Neural cell (in vitro differentiated cells): ENCODE data around the gene MARK4. TPM values are rescaled to one million over a fixed set of nuclear protein-coding genes. Genes with fewer than 3 reads are reported as not detected.

Experiments
- H2AFZ ChIP-seq: fragments of 200-600, 300-800 bp; sonication (generic), shearing (Covaris generic); 2 replicates; pipeline ENCODE4 v1.6.0; 2014; ENCODE audit warnings: low read depth, mild to moderate bottlenecking, antibody characterized with exemption, low read length, moderate library complexity
- H3F3A ChIP-seq: fragments of 200-600 bp; shearing (Covaris generic); 2 replicates; pipeline ENCODE4 v1.6.1; 2016; ENCODE audit warnings: mild to moderate bottlenecking, moderate library complexity, mixed read lengths, antibody characterized with exemption, low read length; ENCODE audit not compliant: insufficient read depth, poor library complexity, severe bottlenecking
- H3K27ac ChIP-seq: fragments of 200-600, 300-800 bp; sonication (generic), shearing (Covaris generic); 2 replicates; pipeline ENCODE4 v1.5.1; 2014; ENCODE audit warnings: mild to moderate bottlenecking, low read length, moderate library complexity
- H3K27me3 ChIP-seq: fragments of 300-800, 200-600 bp; sonication (generic), shearing (Covaris generic); 2 replicates; pipeline ENCODE4 v1.6.0; 2014; ENCODE audit warnings: mild to moderate bottlenecking, low read depth, low read length, moderate library complexity; ENCODE audit not compliant: insufficient read depth
- H3K36me3 ChIP-seq: fragments of 300-800, 200-600 bp; sonication (generic), shearing (Covaris generic); 2 replicates; pipeline ENCODE4 v1.5.1; 2014; ENCODE audit warnings: mild to moderate bottlenecking, antibody characterized with exemption, low read length, moderate library complexity; ENCODE audit not compliant: insufficient read depth
- H3K4me2 ChIP-seq: fragments of 300-800, 200-600 bp; sonication (generic), shearing (Covaris generic); 2 replicates; pipeline ENCODE4 v1.6.0; 2014; ENCODE audit warnings: mild to moderate bottlenecking, low read length
- H3K4me3 ChIP-seq: fragments of 300-800, 200-600 bp; sonication (generic), shearing (Covaris generic); 2 replicates; pipeline ENCODE4 v1.5.1; 2014; ENCODE audit warnings: mild to moderate bottlenecking, low read length, moderate library complexity
- H3K79me2 ChIP-seq: fragments of 200-600 bp; shearing (Covaris generic); replicated peaks from 2 replicates; pipeline ENCODE4 v1.6.0; 2014; ENCODE audit warnings: mild to moderate bottlenecking, low read length, moderate library complexity; ENCODE audit not compliant: insufficient read depth
- H3K9ac ChIP-seq: fragments of 300-800, 200-600 bp; sonication (generic), shearing (Covaris generic); 2 replicates; pipeline ENCODE4 v1.6.1; 2016; ENCODE audit warnings: mild to moderate bottlenecking, low read length, mixed read lengths
- H3K9me2 ChIP-seq: fragments of 200-600 bp; shearing (Covaris generic); 2 replicates; pipeline ENCODE4 v1.6.1; 2016; ENCODE audit warnings: mild to moderate bottlenecking, low read length, mixed read lengths; ENCODE audit not compliant: insufficient read depth
- H3K9me3 ChIP-seq: fragments of 200-600, 300-800 bp; sonication (generic), shearing (Covaris generic); 2 replicates; pipeline ENCODE4 v1.6.1; 2016; ENCODE audit warnings: mild to moderate bottlenecking, mixed run types, low read length, moderate library complexity, mixed read lengths
- H4K20me1 ChIP-seq: fragments of 200-600 bp; shearing (Covaris generic); 2 replicates; pipeline ENCODE4 v1.6.1; 2016; ENCODE audit warnings: mild to moderate bottlenecking, mixed run types; ENCODE audit not compliant: insufficient read depth
- EP300 ChIP-seq: fragments of 450-650 bp; conservative IDR thresholded peaks from 2 replicates; pipeline ENCODE4 v1.6.1; 2014; ENCODE audit warnings: antibody characterized with exemption, mild to moderate bottlenecking, moderate library complexity; ENCODE audit not compliant: poor library complexity, severe bottlenecking
- EZH2 ChIP-seq: fragments of 200-600, 300-800 bp; shearing (Covaris generic), sonication (generic); IDR thresholded peaks from 2 replicates; pipeline ENCODE4 v1.6.1; 2014; ENCODE audit warnings: antibody characterized with exemption, low read length, borderline replicate concordance, mild to moderate bottlenecking; ENCODE audit not compliant: insufficient read depth, poor library complexity, severe bottlenecking
- MXI1 ChIP-seq: fragments of 450-650 bp; conservative IDR thresholded peaks from 2 replicates; pipeline ENCODE4 v1.6.1; 2014; ENCODE audit warnings: antibody characterized with exemption, mild to moderate bottlenecking; ENCODE audit not compliant: poor library complexity, severe bottlenecking
- POLR2AphosphoS5 ChIP-seq: IDR thresholded peaks from 2 replicates; pipeline ENCODE4 v1.6.1; 2012
- RAD21 ChIP-seq: fragments of 450-650 bp; conservative IDR thresholded peaks from 2 replicates; pipeline ENCODE4 v1.6.1; 2014; ENCODE audit warnings: antibody characterized with exemption, mild to moderate bottlenecking, moderate library complexity
- SMC3 ChIP-seq: fragments of 450-650 bp; conservative IDR thresholded peaks from 2 replicates; pipeline ENCODE4 v1.6.1; 2014; ENCODE audit warnings: antibody characterized with exemption, mild to moderate bottlenecking, moderate library complexity; ENCODE audit not compliant: poor library complexity
- TAF1 ChIP-seq: IDR thresholded peaks from 2 replicates; pipeline ENCODE4 v1.6.1; 2012; ENCODE audit warnings: low read depth
- polyA plus RNA-seq: library from polyadenylated mRNA; depleted of rRNA; stranded (reverse); fragments of >200 nt; gene quantifications from 2 replicates; pipeline ENCODE4 v1.2.3, GENCODE V29; 2014
- TF ChIP-seq, protein P1 (sequence below): IDR thresholded peaks from 2 replicates; pipeline ENCODE4 v1.6.1; 2012; ENCODE audit warnings: borderline replicate concordance
- TF ChIP-seq, protein P2 (sequence below): fragments of 450-650 bp; IDR thresholded peaks from 2 replicates; pipeline ENCODE4 v1.5.1; 2014; ENCODE audit warnings: antibody characterized with exemption, mild to moderate bottlenecking, moderate library complexity; ENCODE audit not compliant: poor library complexity, severe bottlenecking

Gene MARK4
- polyA plus RNA-seq, 1 donor from 2014 or later = 11.6 TPM

DNA sequence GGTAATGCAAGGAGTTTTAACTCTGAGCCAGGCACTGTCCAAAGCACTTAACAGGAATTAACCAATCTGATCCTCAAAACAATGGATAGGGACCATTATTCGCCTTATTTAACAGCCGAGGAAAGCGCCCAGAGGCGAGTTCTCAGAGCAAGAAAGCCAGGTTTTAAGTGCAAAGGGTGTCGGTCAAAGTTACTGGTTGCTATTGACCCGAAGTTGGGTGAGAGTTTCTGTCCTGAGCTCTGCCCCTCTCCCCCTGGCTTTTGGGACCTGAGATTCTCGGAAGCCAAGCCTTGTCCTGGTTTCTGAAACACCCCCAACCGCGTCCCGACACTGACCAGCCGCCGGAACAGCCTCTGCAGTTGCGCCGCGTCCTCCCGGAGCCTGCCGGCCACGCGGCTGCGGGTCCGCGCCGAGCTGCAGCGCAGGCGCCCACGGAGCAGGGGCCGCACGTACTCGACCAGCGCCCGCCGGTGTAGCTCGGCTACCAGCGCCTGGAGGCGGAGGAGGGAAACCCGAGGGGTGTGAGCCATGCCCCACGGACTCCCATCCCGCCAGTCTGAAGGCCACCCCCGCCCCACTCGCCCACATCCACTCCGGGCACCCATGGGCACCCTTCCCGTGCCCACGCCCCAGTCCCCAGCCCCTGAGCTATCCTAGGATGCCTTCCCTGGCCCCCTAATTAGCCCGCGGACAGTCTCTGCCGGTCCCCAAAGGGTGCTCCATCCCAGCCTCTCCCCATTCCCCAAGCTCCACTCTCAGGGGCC lies 33.7 kb upstream of the MARK4 start:
- peak overlapping the region; percentile 53 for H3K4me3 ChIP-seq
- TF ChIP-seq TAF1 (no peak), RAD21 (no peak), SMC3 (no peak), EZH2 (no peak), EP300 (no peak), POLR2AphosphoS5 (no peak), MXI1 (no peak)
- TF ChIP-seq, protein P1, sequence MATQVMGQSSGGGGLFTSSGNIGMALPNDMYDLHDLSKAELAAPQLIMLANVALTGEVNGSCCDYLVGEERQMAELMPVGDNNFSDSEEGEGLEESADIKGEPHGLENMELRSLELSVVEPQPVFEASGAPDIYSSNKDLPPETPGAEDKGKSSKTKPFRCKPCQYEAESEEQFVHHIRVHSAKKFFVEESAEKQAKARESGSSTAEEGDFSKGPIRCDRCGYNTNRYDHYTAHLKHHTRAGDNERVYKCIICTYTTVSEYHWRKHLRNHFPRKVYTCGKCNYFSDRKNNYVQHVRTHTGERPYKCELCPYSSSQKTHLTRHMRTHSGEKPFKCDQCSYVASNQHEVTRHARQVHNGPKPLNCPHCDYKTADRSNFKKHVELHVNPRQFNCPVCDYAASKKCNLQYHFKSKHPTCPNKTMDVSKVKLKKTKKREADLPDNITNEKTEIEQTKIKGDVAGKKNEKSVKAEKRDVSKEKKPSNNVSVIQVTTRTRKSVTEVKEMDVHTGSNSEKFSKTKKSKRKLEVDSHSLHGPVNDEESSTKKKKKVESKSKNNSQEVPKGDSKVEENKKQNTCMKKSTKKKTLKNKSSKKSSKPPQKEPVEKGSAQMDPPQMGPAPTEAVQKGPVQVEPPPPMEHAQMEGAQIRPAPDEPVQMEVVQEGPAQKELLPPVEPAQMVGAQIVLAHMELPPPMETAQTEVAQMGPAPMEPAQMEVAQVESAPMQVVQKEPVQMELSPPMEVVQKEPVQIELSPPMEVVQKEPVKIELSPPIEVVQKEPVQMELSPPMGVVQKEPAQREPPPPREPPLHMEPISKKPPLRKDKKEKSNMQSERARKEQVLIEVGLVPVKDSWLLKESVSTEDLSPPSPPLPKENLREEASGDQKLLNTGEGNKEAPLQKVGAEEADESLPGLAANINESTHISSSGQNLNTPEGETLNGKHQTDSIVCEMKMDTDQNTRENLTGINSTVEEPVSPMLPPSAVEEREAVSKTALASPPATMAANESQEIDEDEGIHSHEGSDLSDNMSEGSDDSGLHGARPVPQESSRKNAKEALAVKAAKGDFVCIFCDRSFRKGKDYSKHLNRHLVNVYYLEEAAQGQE = no peak
- TF ChIP-seq, protein P2, sequence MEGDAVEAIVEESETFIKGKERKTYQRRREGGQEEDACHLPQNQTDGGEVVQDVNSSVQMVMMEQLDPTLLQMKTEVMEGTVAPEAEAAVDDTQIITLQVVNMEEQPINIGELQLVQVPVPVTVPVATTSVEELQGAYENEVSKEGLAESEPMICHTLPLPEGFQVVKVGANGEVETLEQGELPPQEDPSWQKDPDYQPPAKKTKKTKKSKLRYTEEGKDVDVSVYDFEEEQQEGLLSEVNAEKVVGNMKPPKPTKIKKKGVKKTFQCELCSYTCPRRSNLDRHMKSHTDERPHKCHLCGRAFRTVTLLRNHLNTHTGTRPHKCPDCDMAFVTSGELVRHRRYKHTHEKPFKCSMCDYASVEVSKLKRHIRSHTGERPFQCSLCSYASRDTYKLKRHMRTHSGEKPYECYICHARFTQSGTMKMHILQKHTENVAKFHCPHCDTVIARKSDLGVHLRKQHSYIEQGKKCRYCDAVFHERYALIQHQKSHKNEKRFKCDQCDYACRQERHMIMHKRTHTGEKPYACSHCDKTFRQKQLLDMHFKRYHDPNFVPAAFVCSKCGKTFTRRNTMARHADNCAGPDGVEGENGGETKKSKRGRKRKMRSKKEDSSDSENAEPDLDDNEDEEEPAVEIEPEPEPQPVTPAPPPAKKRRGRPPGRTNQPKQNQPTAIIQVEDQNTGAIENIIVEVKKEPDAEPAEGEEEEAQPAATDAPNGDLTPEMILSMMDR = no peak
- peaks cover 68% of the 10 kb centered on the region for H3K27me3 ChIP-seq

DNA sequence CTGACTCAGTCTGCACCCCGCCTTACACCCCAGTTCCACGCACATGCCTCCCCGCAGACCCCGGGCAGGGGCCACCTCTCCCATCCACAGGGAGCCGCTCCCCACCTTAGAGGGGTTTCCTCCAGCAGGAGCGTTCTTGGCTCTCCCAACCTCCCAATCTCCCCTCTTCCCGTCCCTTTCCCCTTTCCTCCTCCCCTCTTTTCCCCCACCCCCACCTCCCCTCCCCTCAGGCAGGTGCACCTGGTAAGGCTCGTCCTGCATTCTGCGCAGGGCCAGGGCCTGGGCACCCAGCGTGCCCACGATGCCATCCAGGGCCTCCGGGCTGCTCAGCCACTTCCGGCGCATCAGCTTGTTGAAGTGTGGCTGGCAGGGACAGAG lies 33.1 kb upstream of the MARK4 start:
- Histone ChIP-seq H3K4me3 (no peak overlapping the region), H3K4me2 (no peak overlapping the region), H3K9ac (no peak overlapping the region), H3F3A (no peaks in the 10 kb centered on the region), H3K27ac (no peak overlapping the region), H3K79me2 (no peaks in the 10 kb centered on the region), H3K36me3 (no peaks in the 10 kb centered on the region), H2AFZ (no peak overlapping the region), H4K20me1 (no peaks in the 10 kb centered on the region), H3K9me3 (no peaks in the 10 kb centered on the region), H3K27me3 (peaks cover 68% of the 10 kb centered on the region), H3K9me2 (no peaks in the 10 kb centered on the region)
- TF ChIP-seq RAD21 = no peak

More for the DNA sequence above, 33.7 kb upstream of the MARK4 start:
- no peaks in the 10 kb centered on the region for H3F3A ChIP-seq
- H3K4me2 ChIP-seq = no peak overlapping the region
- no peak overlapping the region for H2AFZ ChIP-seq
- H3K9me2 ChIP-seq = no peaks in the 10 kb centered on the region
- H3K36me3 ChIP-seq = no peaks in the 10 kb centered on the region
- no peaks in the 10 kb centered on the region for H3K79me2 ChIP-seq
- H3K9ac ChIP-seq = no peak overlapping the region
- H3K27ac ChIP-seq = no peak overlapping the region
- no peaks in the 10 kb centered on the region for H3K9me3 ChIP-seq
- no peaks in the 10 kb centered on the region for H4K20me1 ChIP-seq
